HG03045 (cell line): ENCODE data around the gene MAP3K5.
A peak's percentile ranks its signal among the peaks of the same experiment; 100 is the strongest.
"Not testable (repeated sequence)": the region's sequence is repeated elsewhere in the genome, so short reads cannot be mapped to it uniquely, and the experiment has no call there.

Experiments
- ATAC-seq: cut with Tn5 transposase; IDR thresholded peaks from one replicate; pipeline ENCODE4 v1.9.1; 2021; ENCODE audit warnings: mild to moderate bottlenecking, moderate library complexity; ENCODE audit not compliant: unreplicated experiment

The MAP3K5 gene, protein sequence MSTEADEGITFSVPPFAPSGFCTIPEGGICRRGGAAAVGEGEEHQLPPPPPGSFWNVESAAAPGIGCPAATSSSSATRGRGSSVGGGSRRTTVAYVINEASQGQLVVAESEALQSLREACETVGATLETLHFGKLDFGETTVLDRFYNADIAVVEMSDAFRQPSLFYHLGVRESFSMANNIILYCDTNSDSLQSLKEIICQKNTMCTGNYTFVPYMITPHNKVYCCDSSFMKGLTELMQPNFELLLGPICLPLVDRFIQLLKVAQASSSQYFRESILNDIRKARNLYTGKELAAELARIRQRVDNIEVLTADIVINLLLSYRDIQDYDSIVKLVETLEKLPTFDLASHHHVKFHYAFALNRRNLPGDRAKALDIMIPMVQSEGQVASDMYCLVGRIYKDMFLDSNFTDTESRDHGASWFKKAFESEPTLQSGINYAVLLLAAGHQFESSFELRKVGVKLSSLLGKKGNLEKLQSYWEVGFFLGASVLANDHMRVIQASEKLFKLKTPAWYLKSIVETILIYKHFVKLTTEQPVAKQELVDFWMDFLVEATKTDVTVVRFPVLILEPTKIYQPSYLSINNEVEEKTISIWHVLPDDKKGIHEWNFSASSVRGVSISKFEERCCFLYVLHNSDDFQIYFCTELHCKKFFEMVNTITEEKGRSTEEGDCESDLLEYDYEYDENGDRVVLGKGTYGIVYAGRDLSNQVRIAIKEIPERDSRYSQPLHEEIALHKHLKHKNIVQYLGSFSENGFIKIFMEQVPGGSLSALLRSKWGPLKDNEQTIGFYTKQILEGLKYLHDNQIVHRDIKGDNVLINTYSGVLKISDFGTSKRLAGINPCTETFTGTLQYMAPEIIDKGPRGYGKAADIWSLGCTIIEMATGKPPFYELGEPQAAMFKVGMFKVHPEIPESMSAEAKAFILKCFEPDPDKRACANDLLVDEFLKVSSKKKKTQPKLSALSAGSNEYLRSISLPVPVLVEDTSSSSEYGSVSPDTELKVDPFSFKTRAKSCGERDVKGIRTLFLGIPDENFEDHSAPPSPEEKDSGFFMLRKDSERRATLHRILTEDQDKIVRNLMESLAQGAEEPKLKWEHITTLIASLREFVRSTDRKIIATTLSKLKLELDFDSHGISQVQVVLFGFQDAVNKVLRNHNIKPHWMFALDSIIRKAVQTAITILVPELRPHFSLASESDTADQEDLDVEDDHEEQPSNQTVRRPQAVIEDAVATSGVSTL (N-terminal part only)

DNA sequence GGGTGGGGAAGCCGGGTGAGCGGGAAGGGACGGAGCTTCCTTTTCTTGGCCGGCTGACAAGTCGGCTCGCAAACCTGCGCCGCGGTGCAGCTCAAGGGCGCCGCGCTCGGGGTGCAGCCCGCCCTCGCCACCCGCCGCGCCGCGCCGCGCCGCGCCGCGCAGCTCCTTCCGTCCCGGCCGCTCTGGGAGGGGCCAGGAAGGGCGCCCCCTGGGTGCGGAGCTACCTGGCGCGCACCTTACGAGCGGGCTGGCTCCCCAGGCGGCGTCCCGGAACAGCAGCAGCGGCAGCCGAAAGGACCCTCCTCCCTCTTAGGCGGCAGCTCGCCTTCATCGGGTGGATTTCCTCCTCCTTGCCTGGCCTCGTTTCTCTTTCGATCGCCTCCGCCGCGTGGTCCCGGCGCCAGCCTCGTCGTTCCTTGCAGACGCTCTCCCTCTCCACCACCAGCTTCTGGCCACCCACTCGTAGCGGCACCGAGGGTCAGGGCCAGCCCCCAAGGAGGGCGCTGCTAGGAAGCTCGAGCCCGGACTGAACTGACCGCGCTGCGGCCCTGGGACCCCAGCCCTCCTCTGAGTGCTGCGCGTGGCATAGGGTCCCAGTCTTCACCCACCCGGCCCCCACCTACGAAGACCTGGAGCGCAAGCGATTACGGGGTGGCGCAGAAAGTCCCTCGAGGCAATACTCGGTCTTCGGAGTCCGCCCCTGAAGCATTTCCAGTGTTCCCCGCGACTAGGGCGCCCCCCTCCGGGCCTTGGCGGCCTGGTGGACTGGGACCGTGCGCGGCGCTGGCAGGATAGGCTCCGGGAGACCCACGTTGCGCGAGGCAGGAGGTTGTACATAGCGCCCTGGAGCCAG lies at the start of gene MAP3K5:
TSS of gene MAP3K5 (minus strand) at position 68 of the 853 bp plus-strand sequence. CDS start 320 bp downstream, outside the sequence.
- peak; percentile 68 for ATAC-seq

DNA sequence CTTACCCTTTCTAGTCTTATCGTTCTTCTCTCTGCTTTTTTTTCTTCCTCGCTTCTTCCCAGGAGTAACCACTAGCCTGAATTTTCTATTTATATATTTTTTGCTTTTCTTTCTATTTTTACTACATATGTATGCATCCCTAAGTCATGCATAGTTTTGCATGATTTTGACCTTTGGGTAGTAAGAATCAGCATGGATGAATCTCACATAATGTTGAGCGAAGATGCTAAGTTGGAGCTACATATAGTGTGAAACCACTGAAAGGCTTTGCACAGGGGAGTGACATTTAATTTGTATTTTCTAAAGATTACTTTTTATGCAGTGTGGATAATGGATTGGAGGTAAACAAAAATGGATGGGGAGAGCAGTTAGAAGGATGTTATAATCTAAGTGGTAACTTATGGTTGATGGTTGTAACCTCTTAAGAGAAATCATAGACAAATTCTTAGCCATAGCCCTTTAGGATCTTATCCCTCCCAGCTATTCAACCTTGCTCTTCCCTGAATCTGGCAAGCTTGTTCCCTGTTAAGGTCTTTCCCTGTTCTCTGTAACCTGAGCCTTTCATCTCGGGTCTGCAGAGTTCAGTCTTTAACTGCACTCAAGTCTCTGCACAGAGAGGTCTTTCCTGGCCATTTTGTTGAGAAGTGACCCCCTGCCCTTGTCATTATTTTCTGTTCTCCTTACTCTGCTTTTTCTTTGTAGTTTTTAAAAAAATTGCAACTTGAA lies 48.2 kb upstream of the MAP3K5 start:
- ATAC-seq, result no peak

DNA sequence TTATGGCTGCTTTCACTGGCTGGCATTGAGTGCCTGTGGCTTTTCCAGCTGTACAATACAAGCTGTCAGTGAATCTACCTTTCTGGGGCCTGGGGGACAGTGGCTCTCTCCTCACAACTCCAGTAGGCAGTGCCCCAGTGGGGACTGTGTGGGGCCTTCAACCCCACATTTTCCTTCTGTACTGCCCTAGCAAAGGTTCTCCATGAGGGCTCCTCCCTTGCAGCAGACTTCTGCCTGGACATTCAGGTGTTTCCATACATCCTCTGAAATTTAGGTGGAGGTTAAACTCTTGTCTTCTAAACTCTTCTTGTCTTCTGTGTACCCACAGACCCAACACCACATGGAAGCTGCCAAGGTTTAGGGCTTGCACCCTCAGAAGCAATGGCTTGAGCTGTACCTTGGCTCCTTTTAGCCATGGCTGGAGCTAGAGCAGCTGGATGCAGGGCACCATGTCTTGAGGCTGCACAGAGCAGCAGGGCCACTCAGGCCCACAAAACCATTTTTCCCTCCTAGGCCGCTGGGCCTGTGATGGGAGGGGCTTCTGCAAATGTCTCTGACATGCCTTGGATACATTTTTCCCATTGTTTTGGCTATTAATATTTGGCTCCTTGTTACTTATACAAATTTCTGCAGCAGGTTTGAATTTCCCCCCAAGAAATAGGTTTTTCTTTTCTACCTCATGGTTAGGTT lies 39.7 kb upstream of the MAP3K5 start:
- no peak for ATAC-seq

DNA sequence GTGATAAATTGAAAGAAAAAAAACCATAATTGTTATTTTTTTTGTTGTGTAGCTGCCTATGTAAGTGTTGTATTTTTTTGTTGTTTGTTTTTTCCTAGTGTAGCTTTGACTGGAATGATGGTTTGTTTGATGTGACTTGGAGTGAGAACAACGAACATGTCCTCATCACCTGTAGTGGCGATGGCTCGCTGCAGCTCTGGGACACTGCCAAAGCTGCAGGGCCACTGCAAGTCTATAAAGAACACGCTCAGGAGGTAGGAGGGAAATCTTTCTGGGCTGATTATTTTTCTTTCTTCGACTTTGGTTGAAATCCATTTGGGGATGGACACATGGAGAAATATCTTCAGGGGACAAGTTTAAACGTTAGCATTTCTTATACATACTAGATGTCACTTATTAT lies 33.9 kb upstream of the MAP3K5 start:
- no peak for ATAC-seq

DNA sequence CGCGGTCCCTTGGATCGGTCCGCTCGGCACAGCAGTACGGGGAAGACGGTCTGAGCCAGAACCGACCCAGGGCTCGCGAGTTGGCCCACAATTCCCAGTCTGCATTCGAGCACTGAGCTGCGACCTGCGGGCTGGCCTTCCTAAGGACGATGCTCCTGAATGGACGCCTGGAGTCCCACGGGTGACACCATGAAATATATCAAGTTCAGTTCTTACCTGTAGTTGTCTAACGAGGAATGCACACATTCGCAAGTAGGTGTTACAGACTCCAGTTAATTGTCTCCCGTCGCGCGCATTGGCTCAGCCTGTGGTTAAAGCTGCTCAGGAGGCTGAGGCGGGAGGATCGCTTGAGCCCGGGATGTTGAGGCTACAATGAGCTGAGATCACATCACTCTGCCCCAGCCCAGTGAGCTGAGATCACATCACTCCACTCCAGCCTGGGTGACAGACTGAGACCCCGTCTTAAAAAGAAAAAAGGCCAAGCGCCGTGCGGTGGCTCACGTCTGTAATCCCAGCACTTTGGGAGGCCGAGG lies 30.9 kb upstream of the MAP3K5 start:
- ATAC-seq, result no peak

DNA sequence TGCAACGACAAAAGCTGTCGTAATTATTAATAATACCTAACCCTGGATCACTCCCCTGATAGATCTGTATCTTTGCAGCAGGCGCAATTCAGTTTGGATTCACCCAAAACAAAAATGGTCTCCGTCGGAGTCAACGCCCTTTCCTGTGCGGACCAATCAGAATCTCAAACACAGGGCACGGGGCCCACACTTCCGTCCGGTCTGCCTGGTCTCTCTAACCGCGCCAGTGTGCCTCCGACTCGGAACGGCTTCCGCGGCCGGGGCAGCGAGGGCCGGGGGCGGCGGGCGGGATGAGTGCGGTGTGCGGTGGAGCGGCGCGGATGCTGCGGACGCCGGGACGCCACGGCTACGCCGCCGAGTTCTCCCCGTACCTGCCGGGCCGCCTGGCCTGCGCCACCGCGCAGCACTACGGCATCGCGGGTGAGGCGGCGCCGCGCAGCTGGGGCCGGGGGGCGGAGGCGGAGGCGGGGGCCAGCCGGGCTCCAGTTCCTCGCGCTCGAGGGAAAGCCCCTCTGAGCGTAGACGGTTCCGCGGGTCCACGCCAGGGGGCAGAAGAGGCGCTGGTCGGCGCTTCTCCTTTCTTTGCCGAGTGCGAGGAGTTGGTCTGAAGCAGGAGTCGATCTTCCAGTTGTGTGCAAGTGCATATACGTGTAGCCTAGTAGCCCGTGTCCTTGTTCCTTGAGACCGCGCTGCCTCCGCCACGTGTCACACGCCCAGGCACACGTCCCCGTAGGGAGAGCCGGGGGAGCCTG lies 30.3 kb upstream of the MAP3K5 start, which contains the start of gene PEX7:
TSS of gene PEX7 (plus strand) at position 217 of the 752 bp plus-strand sequence. CDS start at position 291, 74 bp downstream.
- ATAC-seq, result peak; percentile 98

DNA sequence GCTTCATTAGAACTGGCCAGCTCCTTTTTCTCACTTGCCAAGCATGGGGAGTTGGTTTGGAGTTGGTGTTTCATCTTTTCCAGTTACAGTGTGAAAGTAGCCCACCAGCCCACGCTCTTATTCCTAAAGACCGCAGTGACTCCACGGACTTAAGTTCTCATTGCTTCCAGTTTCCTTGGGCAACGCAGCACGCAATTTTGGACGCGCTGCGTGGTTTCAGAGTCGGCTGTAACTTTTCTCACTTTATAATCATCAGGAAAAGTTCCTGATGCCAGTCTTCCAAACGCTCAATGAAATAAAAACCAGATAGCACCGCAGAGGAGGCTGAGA lies 29.7 kb upstream of the MAP3K5 start:
- ATAC-seq, result peak; percentile 10

DNA sequence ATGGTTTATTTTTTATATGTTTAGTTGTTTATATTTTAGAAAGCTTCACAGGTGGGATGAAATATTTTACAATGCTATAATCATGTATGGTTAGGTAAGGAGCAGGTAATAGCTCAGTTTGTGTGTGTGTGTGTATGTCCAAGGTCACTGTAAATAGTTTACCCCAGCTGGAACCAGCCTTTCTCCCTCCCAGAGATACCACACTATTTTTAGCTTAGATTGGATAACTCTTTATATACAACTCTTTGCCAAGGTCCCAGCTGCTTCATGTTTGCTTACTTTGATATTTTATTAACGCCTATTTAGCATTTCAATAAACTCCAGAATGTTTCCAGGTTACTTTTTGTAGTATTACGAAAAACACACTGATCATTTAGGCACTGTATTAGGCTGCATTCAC lies 28.3 kb upstream of the MAP3K5 start:
- no peak for ATAC-seq

DNA sequence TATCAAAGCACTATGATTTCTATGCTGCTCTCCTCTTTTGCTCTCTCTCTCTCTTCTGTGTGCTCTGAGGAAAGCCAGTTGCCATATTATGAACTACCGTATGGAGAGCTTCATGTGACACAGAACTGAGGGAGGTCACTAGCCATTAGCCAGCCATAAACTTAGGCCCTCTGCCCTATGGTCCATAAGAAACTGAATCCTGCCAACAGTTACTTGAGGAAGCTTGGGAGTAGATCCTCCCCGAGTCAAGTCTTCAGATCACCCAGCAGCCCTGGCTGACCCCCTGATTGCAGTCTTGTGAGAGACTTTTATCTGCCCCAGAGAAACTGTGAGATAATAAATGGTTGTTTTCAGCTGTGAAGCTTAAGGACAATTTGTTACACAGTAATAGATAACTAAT lies 24.4 kb upstream of the MAP3K5 start:
- no peak for ATAC-seq

DNA sequence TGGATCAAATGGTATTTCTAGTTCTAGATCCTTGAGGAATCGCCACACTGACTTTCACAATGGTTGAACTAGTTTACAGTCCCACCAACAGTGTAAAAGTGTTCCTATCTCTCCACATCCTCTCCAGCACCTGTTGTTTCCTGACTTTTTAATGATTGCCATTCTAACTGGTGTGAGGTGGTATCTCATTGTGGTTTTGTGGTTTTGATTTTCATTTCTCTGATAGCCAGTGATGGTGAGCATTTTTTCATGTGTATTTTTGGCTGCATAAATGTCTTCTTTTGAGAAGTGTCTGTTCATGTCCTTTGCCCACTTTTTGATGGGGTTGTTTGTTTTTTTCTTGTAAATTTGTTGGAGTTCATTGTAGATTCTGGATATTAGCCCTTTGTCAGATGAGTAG lies 23.3 kb upstream of the MAP3K5 start:
- ATAC-seq, result not testable (repeated sequence)

DNA sequence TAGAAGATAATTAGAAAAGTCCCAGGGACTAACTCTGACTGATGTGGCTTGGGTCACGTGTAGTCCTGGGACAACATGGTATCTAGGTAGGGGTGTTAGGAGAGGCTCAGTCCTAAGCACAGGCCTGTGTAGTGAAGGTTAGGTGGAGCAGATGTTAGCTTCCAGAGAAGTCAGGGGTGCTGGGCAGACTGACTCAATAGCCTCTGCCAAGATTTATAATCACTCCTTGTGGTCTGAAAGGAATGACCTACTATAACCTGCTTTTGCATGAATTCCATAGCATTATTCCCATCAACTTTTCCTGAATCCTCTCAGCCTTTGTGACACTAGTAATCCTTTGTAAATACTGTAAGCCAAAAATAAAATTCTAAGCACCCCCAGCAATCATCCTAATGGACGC lies 19.9 kb upstream of the MAP3K5 start:
- ATAC-seq, result no peak

DNA sequence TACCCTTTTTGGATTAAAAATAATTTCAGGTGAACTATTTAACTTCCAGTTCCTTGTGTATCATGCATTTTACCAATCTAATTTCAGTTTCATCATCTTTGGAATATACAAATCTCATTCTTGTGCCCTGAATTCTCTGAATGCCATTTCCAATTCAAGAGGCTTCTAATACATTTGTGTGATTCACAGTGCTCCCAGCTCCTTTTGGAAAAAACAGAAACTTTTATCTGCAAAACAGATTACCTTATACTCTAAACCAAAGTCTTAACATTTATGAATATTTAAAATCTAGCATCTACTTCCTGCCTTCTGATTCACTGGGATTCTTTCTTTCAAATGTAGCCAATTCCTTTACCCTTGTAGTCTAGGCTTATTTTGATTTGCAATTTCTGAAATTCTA lies 19.0 kb upstream of the MAP3K5 start:
- no peak for ATAC-seq

DNA sequence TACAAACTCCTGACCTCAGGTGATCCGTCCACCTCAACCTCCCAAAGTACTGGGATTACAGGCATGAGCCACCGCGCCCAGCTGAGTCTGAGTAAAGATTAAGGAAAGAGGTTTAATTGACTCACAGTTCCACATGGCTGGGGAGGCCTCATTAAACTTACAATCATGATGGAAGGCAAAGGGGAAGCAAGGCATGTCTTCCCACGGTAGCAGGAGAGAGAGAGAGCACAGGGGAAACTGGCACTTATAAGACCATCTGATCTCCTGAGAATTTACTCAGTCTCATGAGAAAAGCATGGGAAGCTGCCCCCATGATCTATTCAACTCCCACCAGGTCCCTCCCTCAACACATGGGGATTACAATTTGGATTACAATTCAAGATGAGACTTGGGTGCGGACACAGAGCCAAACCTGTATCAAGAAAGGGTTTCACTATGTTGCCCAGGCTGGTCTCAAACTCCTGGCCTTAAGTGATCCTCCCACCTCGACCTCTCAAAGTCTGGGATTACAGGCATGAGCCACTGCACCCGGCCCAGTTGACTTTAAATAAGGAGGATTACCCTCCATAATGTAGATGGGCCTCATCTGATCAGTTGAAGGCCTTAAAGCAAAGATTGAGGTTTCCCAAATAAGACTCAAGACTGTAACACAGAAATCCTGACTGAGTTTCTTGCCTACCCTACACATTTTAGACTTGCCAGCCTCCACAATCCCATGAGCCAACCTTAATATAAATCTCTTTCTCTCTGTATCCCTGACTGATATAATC lies 17.0 kb upstream of the MAP3K5 start:
- ATAC-seq, result no peak

DNA sequence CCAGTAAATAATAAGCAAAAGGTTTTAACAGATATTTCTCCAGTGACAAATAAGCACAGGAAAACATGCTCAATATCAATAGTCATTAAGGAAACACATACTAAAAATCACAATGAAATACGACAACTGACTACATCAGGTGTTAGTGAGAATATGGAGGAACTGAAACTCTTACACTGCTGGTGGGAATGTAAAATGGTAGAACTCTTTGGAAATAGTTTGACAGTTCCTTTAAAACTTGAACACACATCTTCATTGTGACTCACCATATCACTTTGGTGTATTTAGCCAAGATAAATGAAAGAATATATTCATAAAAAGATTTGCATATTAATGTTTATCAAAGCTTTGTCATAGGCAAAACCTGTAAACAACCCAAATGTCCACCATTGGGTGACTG lies 11.3 kb upstream of the MAP3K5 start:
- ATAC-seq, result no peak

DNA sequence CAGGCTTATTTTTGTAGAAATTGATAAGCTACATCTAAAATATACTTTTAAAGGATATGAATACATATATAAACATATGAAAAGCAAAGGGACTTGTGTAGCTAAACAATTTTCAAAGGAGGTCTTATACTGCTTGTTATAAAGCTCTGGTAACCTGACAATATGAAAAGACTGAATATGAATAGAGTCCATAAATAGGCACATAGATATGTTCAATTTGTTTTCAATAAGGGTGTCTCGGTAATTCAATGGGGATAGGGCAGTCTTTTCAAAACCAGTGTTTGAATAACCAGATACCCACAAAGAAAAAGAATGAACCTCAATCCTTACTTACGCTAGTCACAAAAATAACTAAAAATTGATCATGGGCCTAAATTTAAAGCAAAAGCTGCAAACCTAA lies 9.3 kb upstream of the MAP3K5 start:
- no peak for ATAC-seq

DNA sequence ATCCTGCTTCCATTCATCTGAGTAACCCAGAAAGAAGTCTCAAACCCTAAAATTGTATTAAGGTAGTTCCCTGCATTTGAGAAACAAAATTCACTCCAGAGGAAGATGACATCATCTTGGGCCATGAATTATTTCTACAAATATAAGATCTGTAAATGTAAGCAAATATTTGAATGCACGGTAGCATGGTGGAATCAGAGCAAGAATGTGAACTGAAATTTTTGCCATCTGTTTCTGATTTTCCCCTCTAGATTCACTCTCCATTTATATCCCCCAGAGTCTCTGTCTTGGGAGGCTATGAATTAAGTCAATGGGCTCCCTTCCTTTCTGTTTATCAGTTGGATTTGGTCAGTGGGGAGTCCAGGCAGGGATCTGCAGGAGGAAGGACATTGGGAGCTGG lies 5.8 kb upstream of the MAP3K5 start:
- no peak for ATAC-seq

DNA sequence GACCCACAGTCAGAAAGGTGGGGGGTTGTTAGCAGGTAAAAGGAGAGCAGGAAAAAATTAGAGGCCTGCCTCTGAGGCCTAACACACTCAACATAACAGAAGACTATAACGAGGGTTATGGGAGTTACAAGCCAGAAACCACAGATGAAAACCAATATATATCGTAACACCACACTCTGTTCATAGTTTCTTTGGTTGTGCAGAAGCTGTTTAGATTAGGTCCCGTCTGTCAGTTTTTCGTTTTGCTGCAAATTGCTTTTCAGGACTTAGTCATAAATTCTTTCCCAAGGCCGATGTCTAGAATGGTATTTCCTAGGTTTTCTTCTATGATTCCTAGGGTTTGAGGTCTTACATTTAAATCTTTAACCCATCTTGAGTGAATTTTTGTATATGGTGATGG lies 3.7 kb upstream of the MAP3K5 start:
- ATAC-seq, result no peak
